Endodermal cell (in vitro differentiated cells): ENCODE data around the gene XKR7. TPM values are rescaled to one million over a fixed set of nuclear protein-coding genes. Genes with fewer than 3 reads are reported as not detected.
A peak's percentile ranks its signal among the peaks of the same experiment; 100 is the strongest.
"Not testable (repeated sequence)": the region's sequence is repeated elsewhere in the genome, so short reads cannot be mapped to it uniquely, and the experiment has no call there.

Experiments used
- DNase-seq: peaks from one replicate; pipeline ENCODE4 v3.0.0-alpha.2; 2017
- H3K27ac ChIP-seq: 2 replicates; pipeline ENCODE4 v1.5.1; 2013; ENCODE audit warnings: mild to moderate bottlenecking, low read depth, low read length, moderate library complexity
- H3K27me3 ChIP-seq: 2 replicates; pipeline ENCODE4 v1.6.1; 2013; ENCODE audit warnings: mild to moderate bottlenecking, low read length, moderate library complexity; ENCODE audit not compliant: insufficient read depth, control insufficient read depth, poor library complexity, severe bottlenecking
- H3K36me3 ChIP-seq: 2 replicates; pipeline ENCODE4 v1.7.0; 2013; ENCODE audit warnings: mild to moderate bottlenecking, low read length, moderate library complexity; ENCODE audit not compliant: control insufficient read depth, insufficient read depth
- H3K4me1 ChIP-seq: one replicate; pipeline ENCODE4 v1.7.0; 2013; ENCODE audit warnings: low read length; ENCODE audit not compliant: control insufficient read depth, insufficient read depth
- H3K4me3 ChIP-seq: 2 replicates; pipeline ENCODE4 v1.5.1; 2013; ENCODE audit warnings: mild to moderate bottlenecking, low read length, moderate library complexity
- H3K9ac ChIP-seq: 2 replicates; pipeline ENCODE4 v1.6.1; 2013; ENCODE audit warnings: mild to moderate bottlenecking, low read length, moderate library complexity; ENCODE audit not compliant: poor library complexity, severe bottlenecking; ENCODE audit errors: extremely low read depth
- H3K9me3 ChIP-seq: 2 replicates; pipeline ENCODE4 v1.6.1; 2013; ENCODE audit warnings: mild to moderate bottlenecking, low read length, moderate library complexity; ENCODE audit not compliant: control insufficient read depth
- H3K27ac Mint-ChIP-seq: 2 replicates; pipeline ENCODE4 v1.8.0; 2020; ENCODE audit warnings: mixed read lengths
- H3K27me3 Mint-ChIP-seq: 2 replicates; pipeline ENCODE4 v1.8.0; 2021; ENCODE audit warnings: mild to moderate bottlenecking, mixed read lengths; ENCODE audit not compliant: insufficient read depth
- H3K36me3 Mint-ChIP-seq: 2 replicates; pipeline ENCODE4 v1.8.0; 2020; ENCODE audit warnings: low read depth, mixed read lengths
- H3K4me1 Mint-ChIP-seq: 2 replicates; pipeline ENCODE4 v1.8.0; 2020; ENCODE audit warnings: mixed read lengths
- H3K4me3 Mint-ChIP-seq: 2 replicates; pipeline ENCODE4 v1.8.0; 2020; ENCODE audit warnings: mild to moderate bottlenecking, moderate library complexity, mixed read lengths
- H3K9me3 Mint-ChIP-seq: 2 replicates; pipeline ENCODE4 v1.8.0; 2020; ENCODE audit warnings: mild to moderate bottlenecking, mixed read lengths
- CTCF ChIP-seq: fragments of 200-600 bp; sonication (generic); conservative IDR thresholded peaks from 2 replicates; pipeline ENCODE4 v1.5.0; 2021; ENCODE audit warnings: antibody characterized with exemption, mild to moderate bottlenecking
- WGBS, 2 experiments: methylation state at CpG; one replicate each; pipeline versions ENCODE4 v1.1.5 to v1.1.7; 2013; ENCODE audit warnings: missing lambda C conversion rate in 2 of 2, mixed read lengths in 1 of 2; ENCODE audit not compliant: insufficient coverage in 1 of 2, insufficient read length in 1 of 2; 5-methylcytosine and 5-hydroxymethylcytosine counted together
- total RNA-seq, 2 donors: library from RNA; stranded (reverse); fragmentation: NEBNext Ultra II Directional in 1 of 2; extraction: Animal tissue kit (Norgen Biotek cat#: 25700) in 1 of 2; gene quantifications; 2 replicates in 1 of 2; 3 replicates in 1 of 2; pipeline ENCODE4 v1.2.1, GENCODE V29; 2021

XKR7 gene
- total RNA-seq, 2 donors from 2014 or later = 2.7 to 3.1 TPM

DNA sequence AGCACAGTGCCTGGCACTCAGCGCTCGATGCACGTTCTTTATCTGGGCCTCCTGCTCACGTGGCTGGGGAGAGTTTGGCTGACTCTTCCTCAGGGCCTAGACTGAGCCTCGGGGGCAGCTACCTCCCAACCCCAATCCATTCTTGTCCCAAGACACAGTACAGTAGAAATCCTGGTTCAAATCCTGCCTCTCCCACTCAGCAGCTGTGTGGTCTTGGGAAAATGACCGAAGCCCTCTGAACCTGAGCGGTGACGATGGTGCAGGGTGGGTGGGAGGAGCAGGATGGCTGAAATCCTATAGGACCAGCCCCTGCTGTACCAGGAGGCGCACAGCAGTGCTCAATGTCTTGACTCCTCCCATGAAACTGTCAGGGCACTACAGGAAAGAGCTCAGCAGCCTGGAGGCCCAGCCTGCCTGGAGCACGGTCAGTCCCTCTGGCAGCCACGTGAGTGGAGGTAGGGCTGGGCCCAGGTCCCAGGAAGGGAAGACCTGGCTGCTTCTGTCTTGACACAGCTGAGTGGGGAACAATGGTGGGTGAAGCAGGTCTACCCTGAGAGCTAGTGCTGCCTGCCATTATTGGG is 47.6 kb upstream of the XKR7 start:
- H3K27ac Mint-ChIP-seq = no peak overlapping the region
- H3K36me3 Mint-ChIP-seq = no peaks in the 10 kb centered on the region
- Histone ChIP-seq H3K9me3 (peaks cover 6% of the 10 kb centered on the region), H3K27me3 (no peaks in the 10 kb centered on the region), H3K36me3 (no peaks in the 10 kb centered on the region), H3K4me1 (no peaks in the 10 kb centered on the region), H3K4me3 (no peak overlapping the region), H3K27ac (no peak overlapping the region), H3K9ac (no peak overlapping the region)
- H3K9me3 Mint-ChIP-seq = no peaks in the 10 kb centered on the region
- peak; percentile 69 for DNase-seq
- TF ChIP-seq CTCF = no peak
- H3K27me3 Mint-ChIP-seq = no peaks in the 10 kb centered on the region
- no peak overlapping the region for H3K4me3 Mint-ChIP-seq
- whole genome bisulfite sequencing, 2 experiments = 74 to 89% methylated on average over 5 to 11 of the region's 11 CpGs
- H3K4me1 Mint-ChIP-seq = peaks cover 6% of the 10 kb centered on the region

GRCh38 chr20:31921480-31921879 is 46.5 kb upstream of the XKR7 start:
- not testable (repeated sequence) for H3K27ac Mint-ChIP-seq, H3K4me1 ChIP-seq, H3K27ac ChIP-seq, H3K9ac ChIP-seq, H3K36me3 ChIP-seq, H3K36me3 Mint-ChIP-seq, H3K9me3 ChIP-seq, H3K4me3 Mint-ChIP-seq, H3K27me3 ChIP-seq, H3K4me1 Mint-ChIP-seq, H3K4me3 ChIP-seq, H3K9me3 Mint-ChIP-seq, DNase-seq, H3K27me3 Mint-ChIP-seq
- WGBS, 2 experiments = 100% methylated on average over 1 to 2 of the region's 5 CpGs

DNA sequence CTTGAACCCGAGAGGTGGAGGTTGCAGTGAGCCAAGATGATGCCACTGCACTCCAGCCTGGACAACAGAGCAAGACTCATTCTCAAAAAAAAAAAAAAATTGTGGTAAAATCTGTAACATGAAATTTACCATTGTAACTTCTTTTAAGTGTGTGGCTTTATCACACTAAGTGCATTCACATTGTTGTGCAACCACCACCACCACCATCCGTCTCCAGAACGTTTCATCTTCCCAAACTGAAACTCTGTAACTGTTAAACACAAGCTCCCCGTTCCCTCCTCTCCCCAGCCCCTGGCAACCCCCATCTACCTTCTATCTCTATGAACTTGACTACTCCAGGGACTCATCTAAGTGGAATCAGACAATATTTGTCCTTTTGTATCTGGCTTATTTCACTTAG is 45.8 kb upstream of the XKR7 start:
- Histone ChIP-seq H3K9ac (no peak overlapping the region), H3K27me3 (no peaks in the 10 kb centered on the region), H3K36me3 (no peaks in the 10 kb centered on the region), H3K9me3 (peaks cover 6% of the 10 kb centered on the region), H3K4me1 (no peaks in the 10 kb centered on the region), H3K4me3 (no peak overlapping the region), H3K27ac (no peak overlapping the region)
- no peak for DNase-seq
- H3K27me3 Mint-ChIP-seq = peaks cover 7% of the 10 kb centered on the region
- H3K36me3 Mint-ChIP-seq = no peaks in the 10 kb centered on the region
- TF ChIP-seq CTCF = no peak
- no peaks in the 10 kb centered on the region for H3K9me3 Mint-ChIP-seq
- H3K4me1 Mint-ChIP-seq = peaks cover 6% of the 10 kb centered on the region
- 89 to 90% methylated on average over 4 of the region's 4 CpGs for WGBS, 2 experiments
- H3K27ac Mint-ChIP-seq = no peak overlapping the region
- H3K4me3 Mint-ChIP-seq = no peak overlapping the region

- H3K9ac ChIP-seq = no peak overlapping the region
- 94 to 100% methylated on average over 4 of the region's 4 CpGs for WGBS, 2 experiments
- H3K36me3 ChIP-seq = no peaks in the 10 kb centered on the region
- Mint-ChIP-seq H3K9me3 (no peaks in the 10 kb centered on the region), H3K27me3 (peaks cover 7% of the 10 kb centered on the region), H3K4me3 (no peak overlapping the region), H3K27ac (no peak overlapping the region), H3K36me3 (no peaks in the 10 kb centered on the region), H3K4me1 (peaks cover 6% of the 10 kb centered on the region)
- H3K27ac ChIP-seq = no peak overlapping the region
- no peak for DNase-seq
- peaks cover 2% of the 10 kb centered on the region for H3K9me3 ChIP-seq
- no peaks in the 10 kb centered on the region for H3K27me3 ChIP-seq
- H3K4me1 ChIP-seq = no peaks in the 10 kb centered on the region
- no peak for TF ChIP-seq CTCF
- H3K4me3 ChIP-seq = no peak overlapping the region
Observed at GRCh38 chr20:31922588-31922987, 45.4 kb upstream of the XKR7 start.
